Prostate gland (tissue), 2 donors: ENCODE measurements around the gene PLXNC1.

Experiments
- CTCF ChIP-seq, 4 experiments: fragments of 200-600 bp in 2 of 4; fragments of 450-650 bp in 2 of 4; sonication (generic) in 2 of 4; IDR thresholded peaks; 1 replicate in 3 of 4; 2 replicates in 1 of 4; pipeline ENCODE4 v1.5.1; 2016 to 2019; ENCODE audit warnings: antibody characterized with exemption in 4 of 4, mild to moderate bottlenecking in 2 of 4, moderate library complexity in 2 of 4
- POLR2AphosphoS5 ChIP-seq: sonication (generic); formaldehyde crosslinking; IDR thresholded peaks from one replicate; pipeline ENCODE4 v1.6.1; 2017; ENCODE audit warnings: antibody characterized with exemption

DNA sequence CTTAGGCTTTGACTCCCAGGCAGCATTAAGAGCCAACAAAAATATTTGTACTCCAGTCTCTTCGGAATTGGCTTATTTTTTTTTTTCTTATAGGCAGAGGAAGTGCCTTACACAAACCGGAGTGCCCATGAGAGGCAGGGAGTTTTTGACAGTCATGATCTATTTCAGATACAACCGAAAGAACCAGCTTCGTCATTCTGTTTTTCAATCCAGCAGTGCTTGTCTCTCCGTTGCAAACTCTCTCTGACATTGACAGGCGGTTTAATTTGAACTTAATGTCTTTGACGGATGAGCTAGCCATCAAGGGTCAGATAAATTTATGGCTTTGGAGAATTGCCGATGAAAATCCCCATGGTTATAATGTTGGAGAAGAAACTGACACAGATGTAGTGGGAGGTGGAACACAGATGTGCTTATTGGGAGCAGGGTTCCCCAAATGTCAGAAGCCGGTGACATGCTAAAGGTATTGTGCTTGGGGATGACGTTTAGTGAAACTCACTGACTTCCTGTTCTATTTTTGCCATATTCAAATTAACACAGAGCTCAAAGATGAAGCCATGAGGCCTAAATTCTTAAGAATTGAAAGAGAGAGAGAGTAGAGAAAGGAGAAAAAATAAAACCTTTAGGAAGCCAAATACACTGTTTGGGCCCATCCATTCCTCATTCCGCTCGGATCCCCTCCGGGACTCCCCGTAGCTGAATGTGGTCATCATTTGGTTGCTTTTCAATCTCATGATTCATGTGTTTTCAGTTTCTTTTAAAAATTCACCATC is 59.7 kb downstream of the PLXNC1 start:
- TF ChIP-seq CTCF (IDR thresholded peaks at IDR 0.05) (no peak), POLR2AphosphoS5 (no peak)
